Measurements from ENCODE around the gene HCN2.

The HCN2 gene

DNA sequence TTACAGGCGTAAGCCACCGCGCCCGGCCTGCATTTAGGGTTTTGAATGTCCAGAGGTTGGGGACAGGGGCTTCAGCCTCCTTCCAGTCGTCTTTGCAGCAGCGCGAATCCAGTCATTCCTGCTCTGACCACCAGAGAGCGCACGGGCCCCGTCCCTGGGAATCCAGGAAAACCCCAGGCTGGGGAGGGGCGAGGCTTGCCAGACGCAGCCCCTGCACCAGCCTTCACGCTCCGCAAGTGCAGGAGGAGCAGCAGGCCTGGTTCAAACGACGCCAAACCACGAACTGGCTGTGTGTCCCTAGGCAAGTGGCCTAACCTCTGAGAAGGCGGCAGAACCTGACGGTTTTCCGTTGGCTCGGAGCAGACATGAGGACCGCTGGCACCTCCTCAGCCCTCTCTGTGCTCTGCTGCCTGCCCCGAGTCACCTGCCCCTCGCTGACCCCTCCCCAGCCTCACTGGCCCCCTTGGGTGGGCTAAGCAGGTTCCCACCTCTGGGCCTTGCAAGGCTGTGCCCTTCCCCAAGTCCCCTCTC is 75.3 kb downstream of the HCN2 start:
- H3K9ac ChIP-seq (ENCODE audit: low read depth in 1 of 2, low read length in 2 of 2) = peak overlapping the region in 1 of 2 donors; percentile 72

More for the DNA sequence above, 75.3 kb downstream of the HCN2 start:
- Histone ChIP-seq H3K9me3 (ENCODE audit: control insufficient read depth in 1 of 2, low read length in 2 of 2) (no peaks in the 10 kb centered on the region), H3K27me3 (ENCODE audit: control insufficient read depth in 1 of 2, insufficient read depth in 2 of 2, low read length in 2 of 2) (no peaks in the 10 kb centered on the region), H3K27ac (ENCODE audit: low read depth, low read length) (no peak overlapping the region), H3K4me3 (ENCODE audit: low read depth in 1 of 2, low read length in 2 of 2) (peak overlapping the region; percentile 25 to 65), H3K36me3 (ENCODE audit: control insufficient read depth in 1 of 2, insufficient read depth in 2 of 2, low read length in 2 of 2) (no peaks in the 10 kb centered on the region), H3K4me1 (ENCODE audit: control insufficient read depth in 1 of 2, insufficient read depth in 2 of 2, low read length in 2 of 2) (peaks cover 17 to 35% of the 10 kb centered on the region in 2 donors)

Data from duodenal mucosa (tissue), 2 donors.